Thoracic aorta (tissue), 2 donors: ENCODE data around the gene PDE4DIP. TPM values are rescaled to one million over a fixed set of nuclear protein-coding genes. Genes with fewer than 3 reads are reported as not detected.
"Not testable (repeated sequence)": the region's sequence is repeated elsewhere in the genome, so short reads cannot be mapped to it uniquely, and the experiment has no call there.

ENCODE experiments used
- ATAC-seq: fragments of 150-250 bp; one replicate; pipeline ENCODE4 v1.8.0; 2017; ENCODE audit warnings: low read depth; ENCODE audit not compliant: insufficient number of reproducible peaks, low FRiP score
- DNase-seq: peaks from one replicate; pipeline ENCODE4 v3.0.0-alpha.2; 2020; ENCODE audit warnings: low spot score
- H3K27ac ChIP-seq, 2 donors: fragments of 200-600 bp; sonication (generic); 1 replicate in 1 of 2; 2 replicates in 1 of 2; pipeline ENCODE4 v1.5.1; 2016; ENCODE audit warnings: mild to moderate bottlenecking in 2 of 2, moderate library complexity in 2 of 2
- H3K27me3 ChIP-seq: fragments of 200-600 bp; sonication (generic); replicated peaks from 2 replicates; pipeline ENCODE4 v1.6.0; 2016; ENCODE audit warnings: mild to moderate bottlenecking; ENCODE audit not compliant: insufficient read depth
- H3K36me3 ChIP-seq: fragments of 200-600 bp; sonication (generic); one replicate; pipeline ENCODE4 v1.5.1; 2016
- H3K4me1 ChIP-seq, 2 donors: fragments of 200-600 bp; sonication (generic); 1 replicate in 1 of 2; 2 replicates in 1 of 2; pipeline versions ENCODE4 v1.5.1 to v1.6.0; 2016; ENCODE audit warnings: low read depth in 2 of 2, mild to moderate bottlenecking in 1 of 2; ENCODE audit not compliant: control insufficient read depth in 1 of 2
- H3K4me3 ChIP-seq: fragments of 200-600 bp; sonication (generic); 2 replicates; pipeline ENCODE4 v1.5.1; 2016; ENCODE audit warnings: mild to moderate bottlenecking
- H3K9me3 ChIP-seq: fragments of 200-600 bp; sonication (generic); 2 replicates; pipeline ENCODE4 v1.5.1; 2016
- total RNA-seq, 2 donors: library from RNA; depleted of rRNA; stranded (reverse); fragments of >200 nt; gene quantifications; one replicate each; pipeline versions ENCODE4 v1.1.0 to v1.2.3, GENCODE V29; 2016

PDE4DIP gene
- total RNA-seq, 2 donors from 2014 or later: 254 to 311 TPM

DNA sequence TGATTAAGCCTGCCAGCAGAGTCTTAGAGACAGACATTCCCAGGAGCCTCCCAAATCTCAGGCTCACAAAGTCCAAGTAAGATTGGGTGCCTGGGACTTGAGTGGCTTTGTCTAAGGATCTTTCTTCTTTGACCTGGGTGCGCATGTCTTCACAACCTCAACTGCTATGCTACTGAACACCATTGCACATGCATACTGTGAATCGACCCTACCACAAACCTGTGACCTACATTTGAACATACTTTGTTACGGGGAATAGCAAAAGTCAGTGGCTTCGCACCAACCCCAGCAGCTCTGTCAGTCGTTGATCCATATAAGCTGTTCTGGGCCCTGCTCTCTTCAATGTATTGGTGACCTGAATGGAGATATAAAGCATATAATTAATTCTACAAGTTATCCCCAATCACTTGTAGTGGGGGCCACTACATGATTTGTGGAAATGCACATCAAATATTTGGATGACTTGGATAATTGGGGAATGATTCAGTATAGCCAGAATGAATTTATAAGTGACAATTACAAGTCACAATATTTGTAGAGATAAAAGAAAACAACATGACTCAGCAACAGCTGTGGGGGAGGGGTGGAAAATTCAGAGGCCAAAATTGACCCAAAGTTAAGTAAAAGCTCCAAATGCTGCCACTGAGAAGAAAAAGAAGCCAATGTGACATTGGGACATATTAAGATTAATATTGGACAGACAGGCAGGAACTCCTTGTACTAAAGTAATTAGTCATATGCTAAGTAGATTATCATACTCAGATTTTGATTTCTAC, 152.4 kb downstream of the PDE4DIP start:
- not testable (repeated sequence) for ATAC-seq, H3K9me3 ChIP-seq, H3K27ac ChIP-seq, H3K4me3 ChIP-seq, H3K36me3 ChIP-seq, DNase-seq, H3K27me3 ChIP-seq, H3K4me1 ChIP-seq

DNA sequence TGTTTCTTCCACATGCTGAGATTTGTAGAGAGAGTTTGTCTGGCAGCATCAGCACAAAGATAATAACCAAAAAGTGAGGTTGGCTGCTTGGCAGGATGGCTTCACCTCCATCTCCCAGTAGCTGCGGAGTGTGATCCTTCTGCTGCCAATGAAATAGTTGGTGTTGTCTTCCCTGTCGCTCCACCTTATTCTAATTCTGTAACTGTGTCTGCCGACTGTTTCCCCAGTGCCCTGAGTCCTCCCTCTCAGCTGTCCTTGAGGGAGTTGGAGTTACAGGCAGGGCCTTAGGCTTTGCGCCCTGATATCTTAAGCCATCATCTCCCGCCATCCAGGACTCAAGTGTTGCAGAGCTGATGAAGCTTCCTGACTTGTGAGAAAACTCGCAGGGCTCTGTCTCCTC, 153.2 kb downstream of the PDE4DIP start:
- not testable (repeated sequence) for H3K27ac ChIP-seq, ATAC-seq, H3K36me3 ChIP-seq, H3K9me3 ChIP-seq, DNase-seq, H3K4me3 ChIP-seq, H3K4me1 ChIP-seq, H3K27me3 ChIP-seq

DNA sequence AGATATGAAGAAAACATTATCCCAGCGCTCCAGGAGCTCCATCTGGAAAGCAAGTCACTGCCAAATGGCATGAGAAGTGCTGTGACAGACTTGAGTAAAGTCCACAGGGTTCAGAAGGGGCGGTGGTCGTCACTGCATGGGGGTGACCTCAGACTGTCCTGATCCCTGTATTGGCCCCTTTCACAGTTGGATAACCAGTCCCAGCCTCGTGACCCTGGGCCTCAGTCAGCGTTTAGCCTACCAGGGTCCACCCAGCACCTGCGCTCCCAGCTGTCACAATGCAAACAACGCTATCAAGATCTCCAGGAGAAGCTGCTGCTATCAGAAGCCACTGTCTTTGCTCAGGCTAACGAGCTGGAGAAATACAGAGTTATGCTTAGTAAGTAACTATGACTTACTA, 158.4 kb downstream of the PDE4DIP start:
- H3K36me3 ChIP-seq, H3K4me1 ChIP-seq, H3K9me3 ChIP-seq, DNase-seq, H3K27ac ChIP-seq, H3K4me3 ChIP-seq, H3K27me3 ChIP-seq, ATAC-seq: not testable (repeated sequence)

DNA sequence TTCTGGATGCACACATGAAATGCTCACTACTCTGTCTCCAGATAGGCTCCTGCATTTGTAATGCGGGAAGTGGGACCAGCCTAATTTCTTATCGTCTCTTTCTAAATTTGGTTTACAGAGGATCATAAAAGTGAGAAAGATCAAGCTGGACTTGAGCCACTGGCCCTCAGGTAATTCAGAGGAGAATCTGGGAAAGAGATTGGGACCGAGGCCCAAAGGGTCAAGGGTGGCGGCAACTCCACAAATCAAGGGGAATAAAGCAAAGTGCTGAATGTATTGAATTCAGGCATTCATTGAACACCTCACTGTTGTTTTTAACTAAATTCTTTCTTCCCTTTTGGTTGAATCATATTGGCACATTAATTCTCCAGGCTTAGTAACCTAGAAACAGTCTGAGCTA, 164.1 kb downstream of the PDE4DIP start:
- H3K36me3 ChIP-seq, DNase-seq, H3K4me3 ChIP-seq, H3K9me3 ChIP-seq, ATAC-seq, H3K4me1 ChIP-seq, H3K27me3 ChIP-seq, H3K27ac ChIP-seq: not testable (repeated sequence)

DNA sequence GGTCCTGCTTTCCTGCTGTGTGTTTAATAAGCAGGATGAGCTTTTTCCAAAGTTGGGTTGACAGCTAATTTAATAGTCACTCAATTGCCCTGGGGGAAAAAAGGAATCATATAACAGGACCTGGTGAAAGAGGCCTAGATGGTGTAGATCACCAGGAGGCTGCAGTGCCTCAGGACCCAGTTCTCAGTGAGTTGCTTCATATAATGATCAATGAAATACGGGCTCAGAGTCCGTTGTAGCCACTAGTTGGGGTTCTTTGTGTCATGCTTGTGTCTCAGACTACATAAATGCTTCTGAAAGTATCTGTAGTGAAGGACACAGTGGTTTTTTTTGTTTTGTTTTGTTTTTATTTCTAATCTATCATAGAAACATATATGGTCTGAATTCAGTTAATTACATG, 164.5 kb downstream of the PDE4DIP start:
- DNase-seq, H3K36me3 ChIP-seq, H3K4me1 ChIP-seq, H3K4me3 ChIP-seq, H3K9me3 ChIP-seq, H3K27ac ChIP-seq, H3K27me3 ChIP-seq, ATAC-seq: not testable (repeated sequence)

DNA sequence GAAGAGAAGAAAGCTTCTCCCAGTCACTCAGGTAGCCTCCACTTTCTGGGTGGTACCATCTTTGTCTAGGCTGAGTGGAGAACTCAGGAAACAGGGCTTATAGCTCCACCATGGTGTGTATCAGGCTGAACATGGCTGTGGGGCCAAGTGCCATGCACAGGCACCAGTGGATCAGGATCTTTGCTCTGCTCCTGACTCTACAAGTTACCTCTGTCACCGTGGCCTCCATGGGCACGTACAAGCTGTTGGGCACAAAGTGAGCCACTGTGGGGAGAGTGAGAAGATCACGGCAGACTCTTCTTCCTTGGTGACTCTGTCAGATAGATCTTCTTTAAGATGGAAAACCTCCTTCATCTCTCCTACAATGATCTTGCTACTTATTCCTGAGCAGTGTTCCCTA, 165.5 kb downstream of the PDE4DIP start:
- not testable (repeated sequence) for H3K9me3 ChIP-seq, H3K27ac ChIP-seq, H3K27me3 ChIP-seq, H3K36me3 ChIP-seq, H3K4me1 ChIP-seq, ATAC-seq, DNase-seq, H3K4me3 ChIP-seq

DNA sequence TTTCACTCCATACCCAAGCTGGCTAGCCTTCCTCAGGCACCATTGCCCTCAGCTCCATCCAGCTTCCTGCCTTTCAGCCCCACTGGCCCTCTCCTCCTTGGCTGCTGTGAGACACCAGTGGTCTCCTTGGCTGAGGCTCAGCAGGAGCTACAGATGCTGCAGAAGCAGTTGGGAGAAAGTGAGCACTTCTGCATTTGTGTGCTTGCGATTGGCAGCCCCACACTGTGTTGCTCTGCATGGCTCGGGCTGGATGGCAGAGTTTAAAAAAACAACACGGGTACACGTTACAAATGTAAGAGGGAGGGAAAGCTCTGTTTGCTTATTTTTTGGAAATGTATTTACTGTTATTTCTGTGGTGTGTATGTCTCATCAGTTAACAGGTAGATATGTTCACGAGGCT, 168.4 kb downstream of the PDE4DIP start:
- not testable (repeated sequence) for DNase-seq, H3K36me3 ChIP-seq, H3K27ac ChIP-seq, ATAC-seq, H3K4me1 ChIP-seq, H3K4me3 ChIP-seq, H3K27me3 ChIP-seq, H3K9me3 ChIP-seq

DNA sequence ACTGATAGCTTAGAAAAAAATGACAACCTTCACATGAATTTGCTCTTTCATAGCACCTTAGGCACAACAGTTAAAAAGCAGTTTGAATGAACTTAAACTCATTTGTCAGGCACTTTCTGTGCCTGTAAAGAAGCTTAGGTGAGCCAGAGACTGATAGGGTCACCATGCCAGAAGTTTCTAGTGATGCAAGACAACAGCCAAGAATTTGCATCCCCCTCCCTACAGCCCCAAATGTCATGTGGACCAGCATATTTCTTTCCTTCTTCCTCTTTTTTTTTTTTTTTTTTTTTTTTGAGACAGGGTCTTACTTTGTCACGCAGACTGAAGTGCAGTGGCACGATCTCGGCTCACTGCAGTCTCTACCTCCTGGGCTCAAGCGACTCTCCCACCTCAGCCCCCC, 169.3 kb downstream of the PDE4DIP start:
- DNase-seq: not testable (repeated sequence)

DNA sequence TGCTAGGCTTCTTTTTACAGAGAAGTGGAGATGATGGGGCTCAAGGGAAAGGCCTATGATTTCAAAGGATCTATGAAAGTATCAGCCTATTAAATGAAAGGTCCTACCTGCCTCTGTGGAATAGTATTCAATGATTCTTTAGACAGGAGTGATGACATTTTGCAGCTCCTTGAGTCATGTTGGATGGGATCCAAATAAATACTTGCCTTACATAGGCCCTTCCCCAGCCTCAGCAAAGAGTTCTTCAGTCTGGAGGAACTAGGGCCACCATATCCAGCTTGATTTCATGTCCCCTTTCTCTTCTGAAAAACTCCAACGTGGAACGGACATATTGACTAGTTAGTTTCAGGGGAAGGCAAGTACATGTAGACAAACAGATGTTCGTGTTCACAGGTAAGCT, 171.3 kb downstream of the PDE4DIP start:
- not testable (repeated sequence) for H3K4me3 ChIP-seq, H3K36me3 ChIP-seq, H3K4me1 ChIP-seq, H3K9me3 ChIP-seq, DNase-seq, H3K27ac ChIP-seq, ATAC-seq, H3K27me3 ChIP-seq

More for the DNA sequence above, 169.3 kb downstream of the PDE4DIP start:
- not testable (repeated sequence) for H3K9me3 ChIP-seq, H3K27ac ChIP-seq, H3K27me3 ChIP-seq, ATAC-seq, H3K4me3 ChIP-seq, H3K4me1 ChIP-seq, H3K36me3 ChIP-seq

DNA sequence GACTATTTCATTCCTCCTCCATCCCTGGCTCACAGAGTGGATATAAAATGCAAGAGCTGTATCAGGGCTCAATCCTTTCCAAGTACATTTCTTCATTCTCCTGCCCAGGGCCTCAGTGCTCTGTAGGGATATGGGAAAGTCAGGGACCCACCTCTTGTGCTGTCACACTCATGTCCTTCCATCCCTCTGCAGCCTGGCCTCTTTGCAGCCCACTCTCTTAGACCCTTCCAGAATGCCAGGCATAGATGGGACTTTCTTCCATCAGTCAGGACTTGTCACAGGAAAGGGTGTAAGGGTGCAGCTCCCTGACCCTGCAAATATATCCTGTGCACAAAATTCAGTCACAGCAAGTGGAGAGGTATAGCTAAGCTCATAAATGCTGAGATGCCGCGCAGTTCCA, 172.4 kb downstream of the PDE4DIP start:
- H3K27ac ChIP-seq, H3K27me3 ChIP-seq, H3K36me3 ChIP-seq, H3K4me3 ChIP-seq, H3K4me1 ChIP-seq, ATAC-seq, DNase-seq, H3K9me3 ChIP-seq: not testable (repeated sequence)

DNA sequence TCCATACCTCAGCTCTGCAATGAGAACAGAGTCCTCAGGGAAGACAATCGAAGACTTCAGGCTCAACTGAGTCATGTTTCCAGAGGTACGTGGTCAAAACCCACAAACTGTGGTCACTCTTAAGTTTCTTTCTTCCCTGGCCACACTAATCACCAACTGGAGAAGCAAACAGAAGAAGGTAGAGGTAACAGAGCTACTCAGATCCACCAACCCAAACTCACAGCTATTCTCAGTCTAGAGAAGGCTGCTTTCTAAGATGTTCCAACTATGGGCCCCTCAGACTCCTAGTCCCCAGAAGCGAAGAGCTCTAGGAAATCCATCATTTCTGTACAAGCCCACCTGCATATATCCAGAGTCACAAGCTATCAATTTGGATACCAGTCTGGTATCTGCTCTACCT, 174.3 kb downstream of the PDE4DIP start:
- H3K36me3 ChIP-seq, ATAC-seq, H3K9me3 ChIP-seq, H3K4me3 ChIP-seq, H3K27me3 ChIP-seq, H3K4me1 ChIP-seq, H3K27ac ChIP-seq, DNase-seq: not testable (repeated sequence)

DNA sequence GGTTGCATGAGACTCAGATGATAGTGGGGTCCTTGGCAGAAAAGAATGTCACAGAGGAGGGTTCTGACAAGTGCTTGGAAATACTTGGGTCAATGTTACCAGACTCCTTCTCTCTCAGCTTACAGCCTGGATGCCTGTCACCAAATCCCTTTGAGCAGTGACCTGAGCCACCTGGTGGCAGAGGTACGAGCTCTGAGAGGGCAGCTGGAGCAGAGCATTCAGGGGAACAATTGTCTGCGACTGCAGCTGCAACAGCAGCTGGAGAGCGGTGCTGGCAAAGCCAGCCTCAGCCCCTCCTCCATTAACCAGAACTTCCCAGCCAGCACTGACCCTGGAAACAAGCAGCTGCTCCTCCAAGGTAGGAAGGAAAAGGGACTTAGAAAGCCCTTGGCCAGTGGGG, 180.1 kb downstream of the PDE4DIP start:
- DNase-seq, H3K27ac ChIP-seq, ATAC-seq, H3K4me3 ChIP-seq, H3K36me3 ChIP-seq, H3K4me1 ChIP-seq, H3K27me3 ChIP-seq, H3K9me3 ChIP-seq: not testable (repeated sequence)

DNA sequence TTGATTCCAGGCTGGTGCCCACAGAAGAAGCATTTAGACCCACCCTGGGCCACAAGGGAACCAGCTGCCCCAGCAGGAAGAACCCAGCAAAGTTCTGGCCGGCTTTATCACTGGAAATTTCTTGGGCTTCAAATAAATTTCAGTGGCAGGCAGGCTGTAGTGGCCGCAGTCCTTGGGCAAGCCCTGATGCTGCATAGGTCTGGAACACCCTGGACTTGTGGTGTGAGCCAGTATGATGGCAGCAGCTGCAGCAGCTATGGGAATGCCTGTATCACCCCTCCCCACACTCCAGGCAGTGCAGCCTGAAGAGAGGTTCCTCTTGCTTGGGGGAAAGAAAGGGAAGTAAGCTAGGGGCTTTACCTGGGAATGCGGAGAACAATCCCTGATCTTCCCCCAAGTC, 189.7 kb downstream of the PDE4DIP start:
- H3K27ac ChIP-seq, DNase-seq, H3K4me1 ChIP-seq, H3K36me3 ChIP-seq, ATAC-seq, H3K4me3 ChIP-seq, H3K9me3 ChIP-seq, H3K27me3 ChIP-seq: not testable (repeated sequence)
